Endodermal cell (in vitro differentiated cells): ENCODE data around the gene RRP8. TPM values are rescaled to one million over a fixed set of nuclear protein-coding genes. Genes with fewer than 3 reads are reported as not detected.

Source experiments
- DNase-seq: peaks from one replicate; pipeline ENCODE4 v3.0.0-alpha.2; 2017
- H3K27ac ChIP-seq: 2 replicates; pipeline ENCODE4 v1.5.1; 2013; ENCODE audit warnings: mild to moderate bottlenecking, low read depth, low read length, moderate library complexity
- H3K27me3 ChIP-seq: 2 replicates; pipeline ENCODE4 v1.6.1; 2013; ENCODE audit warnings: mild to moderate bottlenecking, low read length, moderate library complexity; ENCODE audit not compliant: insufficient read depth, control insufficient read depth, poor library complexity, severe bottlenecking
- H3K36me3 ChIP-seq: 2 replicates; pipeline ENCODE4 v1.7.0; 2013; ENCODE audit warnings: mild to moderate bottlenecking, low read length, moderate library complexity; ENCODE audit not compliant: control insufficient read depth, insufficient read depth
- H3K4me1 ChIP-seq: one replicate; pipeline ENCODE4 v1.7.0; 2013; ENCODE audit warnings: low read length; ENCODE audit not compliant: control insufficient read depth, insufficient read depth
- H3K4me3 ChIP-seq: 2 replicates; pipeline ENCODE4 v1.5.1; 2013; ENCODE audit warnings: mild to moderate bottlenecking, low read length, moderate library complexity
- H3K9ac ChIP-seq: 2 replicates; pipeline ENCODE4 v1.6.1; 2013; ENCODE audit warnings: mild to moderate bottlenecking, low read length, moderate library complexity; ENCODE audit not compliant: poor library complexity, severe bottlenecking; ENCODE audit errors: extremely low read depth
- H3K9me3 ChIP-seq: 2 replicates; pipeline ENCODE4 v1.6.1; 2013; ENCODE audit warnings: mild to moderate bottlenecking, low read length, moderate library complexity; ENCODE audit not compliant: control insufficient read depth
- H3K27ac Mint-ChIP-seq: 2 replicates; pipeline ENCODE4 v1.8.0; 2020; ENCODE audit warnings: mixed read lengths
- H3K27me3 Mint-ChIP-seq: 2 replicates; pipeline ENCODE4 v1.8.0; 2021; ENCODE audit warnings: mild to moderate bottlenecking, mixed read lengths; ENCODE audit not compliant: insufficient read depth
- H3K36me3 Mint-ChIP-seq: 2 replicates; pipeline ENCODE4 v1.8.0; 2020; ENCODE audit warnings: low read depth, mixed read lengths
- H3K4me1 Mint-ChIP-seq: 2 replicates; pipeline ENCODE4 v1.8.0; 2020; ENCODE audit warnings: mixed read lengths
- H3K4me3 Mint-ChIP-seq: 2 replicates; pipeline ENCODE4 v1.8.0; 2020; ENCODE audit warnings: mild to moderate bottlenecking, moderate library complexity, mixed read lengths
- H3K9me3 Mint-ChIP-seq: 2 replicates; pipeline ENCODE4 v1.8.0; 2020; ENCODE audit warnings: mild to moderate bottlenecking, mixed read lengths
- WGBS, 2 experiments: methylation state at CpG; one replicate each; pipeline versions ENCODE4 v1.1.5 to v1.1.7; 2013; ENCODE audit warnings: missing lambda C conversion rate in 2 of 2, mixed read lengths in 1 of 2; ENCODE audit not compliant: insufficient coverage in 1 of 2, insufficient read length in 1 of 2; 5-methylcytosine and 5-hydroxymethylcytosine counted together
- total RNA-seq, 2 donors: library from RNA; stranded (reverse); fragmentation: NEBNext Ultra II Directional in 1 of 2; extraction: Animal tissue kit (Norgen Biotek cat#: 25700) in 1 of 2; gene quantifications; 2 replicates in 1 of 2; 3 replicates in 1 of 2; pipeline ENCODE4 v1.2.1, GENCODE V29; 2021
- TF ChIP-seq, protein P1 (sequence below): fragments of 200-600 bp; sonication (generic); conservative IDR thresholded peaks from 2 replicates; pipeline ENCODE4 v1.5.0; 2021; ENCODE audit warnings: antibody characterized with exemption, mild to moderate bottlenecking

Gene RRP8
- total RNA-seq, 2 donors from 2014 or later: 11.0 to 12.8 TPM

DNA sequence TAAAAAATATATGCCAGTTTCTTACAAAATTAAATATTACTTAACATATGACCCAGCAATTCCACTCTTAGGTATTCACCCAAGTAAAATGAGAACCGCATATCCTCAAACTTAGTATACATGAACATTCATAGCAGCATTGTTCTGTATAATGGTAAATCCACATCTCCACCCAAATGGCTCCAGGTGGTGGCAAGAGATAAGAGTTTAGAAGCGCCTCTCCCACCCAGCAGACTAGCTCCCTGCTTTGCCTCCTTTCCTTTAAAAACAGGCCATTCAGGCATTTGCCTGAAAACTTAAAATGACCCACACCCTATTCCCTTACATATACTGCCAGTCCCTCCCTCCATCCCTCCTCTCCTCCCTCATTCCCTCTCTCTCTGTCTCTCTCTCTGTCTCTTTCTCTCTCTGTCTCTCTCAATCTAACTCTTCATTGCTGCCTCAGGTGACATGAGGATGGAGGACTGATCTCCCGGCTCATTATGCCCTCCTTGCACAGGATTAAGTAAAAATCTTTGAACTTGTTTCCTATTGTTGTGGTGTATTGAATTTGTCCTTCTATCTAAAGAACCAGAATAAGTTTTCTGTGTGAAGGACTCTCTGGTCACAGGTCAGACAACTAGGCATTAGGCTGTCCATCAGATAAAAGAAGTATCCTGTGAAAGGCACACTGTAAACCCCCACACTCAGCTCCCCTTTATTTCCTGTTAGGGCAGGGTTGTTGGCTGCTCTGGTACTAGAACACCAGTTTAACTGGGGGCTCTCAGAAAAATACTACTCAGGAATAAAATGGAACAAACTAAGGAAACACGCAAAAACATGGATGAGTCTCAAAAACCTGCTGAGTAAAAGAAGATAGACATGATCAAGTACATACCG lies 48.3 kb downstream of the RRP8 start:
- Mint-ChIP-seq H3K9me3 (no peaks in the 10 kb centered on the region), H3K4me1 (peaks cover 4% of the 10 kb centered on the region)

DNA sequence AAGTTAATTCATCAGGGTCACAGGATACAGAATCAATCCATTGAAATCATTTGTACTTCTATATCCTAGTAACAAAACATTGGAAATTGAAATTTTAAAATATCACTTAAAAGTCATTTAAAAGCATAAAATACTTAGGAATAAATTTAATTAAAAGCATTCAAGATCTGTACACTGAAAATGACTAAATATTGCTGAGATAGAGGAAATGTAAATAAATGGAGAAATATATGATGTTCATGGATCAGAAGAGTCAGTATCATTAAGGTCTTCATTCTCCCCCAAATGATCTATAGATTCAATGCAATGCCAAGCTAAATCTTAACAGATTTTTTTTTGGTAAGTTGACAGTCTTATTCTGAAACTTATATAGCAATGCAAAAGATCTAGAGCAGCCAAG lies 49.8 kb downstream of the RRP8 start:
- Histone ChIP-seq H3K4me1 (no peaks in the 10 kb centered on the region), H3K36me3 (no peaks in the 10 kb centered on the region), H3K9me3 (no peaks in the 10 kb centered on the region), H3K27me3 (no peaks in the 10 kb centered on the region), H3K9ac (no peak overlapping the region), H3K27ac (no peak overlapping the region), H3K4me3 (no peak overlapping the region)
- H3K4me1 Mint-ChIP-seq: peaks cover 4% of the 10 kb centered on the region
- H3K36me3 Mint-ChIP-seq: no peaks in the 10 kb centered on the region
- H3K4me3 Mint-ChIP-seq: no peak overlapping the region
- DNase-seq: no peak
- H3K9me3 Mint-ChIP-seq: no peaks in the 10 kb centered on the region
- TF ChIP-seq, protein P1, sequence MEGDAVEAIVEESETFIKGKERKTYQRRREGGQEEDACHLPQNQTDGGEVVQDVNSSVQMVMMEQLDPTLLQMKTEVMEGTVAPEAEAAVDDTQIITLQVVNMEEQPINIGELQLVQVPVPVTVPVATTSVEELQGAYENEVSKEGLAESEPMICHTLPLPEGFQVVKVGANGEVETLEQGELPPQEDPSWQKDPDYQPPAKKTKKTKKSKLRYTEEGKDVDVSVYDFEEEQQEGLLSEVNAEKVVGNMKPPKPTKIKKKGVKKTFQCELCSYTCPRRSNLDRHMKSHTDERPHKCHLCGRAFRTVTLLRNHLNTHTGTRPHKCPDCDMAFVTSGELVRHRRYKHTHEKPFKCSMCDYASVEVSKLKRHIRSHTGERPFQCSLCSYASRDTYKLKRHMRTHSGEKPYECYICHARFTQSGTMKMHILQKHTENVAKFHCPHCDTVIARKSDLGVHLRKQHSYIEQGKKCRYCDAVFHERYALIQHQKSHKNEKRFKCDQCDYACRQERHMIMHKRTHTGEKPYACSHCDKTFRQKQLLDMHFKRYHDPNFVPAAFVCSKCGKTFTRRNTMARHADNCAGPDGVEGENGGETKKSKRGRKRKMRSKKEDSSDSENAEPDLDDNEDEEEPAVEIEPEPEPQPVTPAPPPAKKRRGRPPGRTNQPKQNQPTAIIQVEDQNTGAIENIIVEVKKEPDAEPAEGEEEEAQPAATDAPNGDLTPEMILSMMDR: no peak
- no peaks in the 10 kb centered on the region for H3K27me3 Mint-ChIP-seq
- no peak overlapping the region for H3K27ac Mint-ChIP-seq

More for the DNA sequence above, 48.3 kb downstream of the RRP8 start:
- no peaks in the 10 kb centered on the region for H3K36me3 Mint-ChIP-seq
- DNase-seq: no peak
- H3K27ac ChIP-seq: no peak overlapping the region
- no peak overlapping the region for H3K4me3 ChIP-seq
- no peaks in the 10 kb centered on the region for H3K27me3 ChIP-seq
- H3K4me1 ChIP-seq: no peaks in the 10 kb centered on the region
- TF ChIP-seq, protein P1: no peak
- no peak overlapping the region for H3K9ac ChIP-seq
- no peaks in the 10 kb centered on the region for H3K36me3 ChIP-seq
- no peaks in the 10 kb centered on the region for H3K27me3 Mint-ChIP-seq
- WGBS, 2 experiments: 96 to 100% methylated on average over 2 to 5 of the region's 5 CpGs
- H3K9me3 ChIP-seq: no peaks in the 10 kb centered on the region
- no peak overlapping the region for H3K27ac Mint-ChIP-seq
- no peak overlapping the region for H3K4me3 Mint-ChIP-seq

- no peaks in the 10 kb centered on the region for H3K9me3 Mint-ChIP-seq
- 88 to 93% methylated on average over 1 to 2 of the region's 3 CpGs for WGBS, 2 experiments
- H3K4me3 Mint-ChIP-seq: no peak overlapping the region
These were observed 54.8 kb downstream of the RRP8 start for GRCh38 chr11:6548641-6549040.

More at GRCh38 chr11:6548641-6549040, 54.8 kb downstream of the RRP8 start:
- Histone ChIP-seq H3K9ac (no peak overlapping the region), H3K27ac (no peak overlapping the region), H3K27me3 (no peaks in the 10 kb centered on the region), H3K4me3 (no peak overlapping the region), H3K4me1 (no peaks in the 10 kb centered on the region), H3K36me3 (no peaks in the 10 kb centered on the region), H3K9me3 (no peaks in the 10 kb centered on the region)
- TF ChIP-seq, protein P1: no peak
- H3K27me3 Mint-ChIP-seq: no peaks in the 10 kb centered on the region
- H3K27ac Mint-ChIP-seq: no peak overlapping the region
- DNase-seq: peak; percentile 57
- no peaks in the 10 kb centered on the region for H3K4me1 Mint-ChIP-seq
- H3K36me3 Mint-ChIP-seq: peaks cover 2% of the 10 kb centered on the region
